Measurements from ENCODE around the gene HOXB9. TPM values are rescaled to one million over a fixed set of nuclear protein-coding genes. Genes with fewer than 3 reads are reported as not detected.

The HOXB9 gene
- total and polyA plus RNA-seq, 9 of the 15 experiments (the other 6 are each of a cell fraction or from before 2014, with no cell fraction given), result 3.1 to 196 (median 77.6) TPM

DNA sequence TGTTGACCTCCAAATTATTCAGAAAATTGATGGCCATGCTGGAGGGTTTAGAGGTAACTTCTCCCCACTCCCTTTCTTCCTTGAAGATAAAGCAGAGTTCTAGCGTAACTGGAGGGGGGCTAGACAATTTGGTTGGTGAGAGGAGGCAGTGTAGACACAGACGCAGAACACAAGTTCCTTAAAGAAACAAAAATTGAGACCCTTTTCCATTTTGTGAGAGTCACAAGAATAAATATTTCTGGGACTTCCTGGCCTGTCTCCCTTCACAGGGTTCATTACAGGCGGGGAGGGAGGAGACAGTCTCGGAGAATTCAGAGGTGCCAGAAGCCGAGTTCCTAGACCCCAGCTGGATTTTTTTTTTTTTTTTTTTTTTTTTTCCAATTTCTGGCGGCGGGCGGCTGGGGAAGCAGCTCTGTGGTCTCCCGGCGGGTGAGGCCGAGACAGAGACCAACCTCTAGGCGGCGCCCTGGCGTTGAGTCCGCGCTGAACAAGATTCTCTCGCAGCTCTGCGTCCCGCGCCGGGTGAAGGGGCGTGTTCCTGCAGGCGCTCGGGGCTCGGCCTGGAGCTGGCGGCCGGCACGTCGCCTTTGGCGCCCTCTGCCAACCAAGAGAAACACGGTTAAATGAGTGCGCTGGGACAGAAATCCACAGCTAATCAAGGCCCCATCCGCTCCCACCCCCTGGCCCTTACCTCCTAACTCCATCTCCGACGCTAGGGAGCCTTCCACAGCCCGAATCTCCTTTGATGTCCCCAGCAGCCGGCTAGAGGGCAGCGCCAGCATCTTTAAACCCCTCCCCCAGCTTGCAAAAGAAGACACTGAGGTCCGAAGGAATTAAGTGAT, 10.2 kb upstream of the HOXB9 start (continued):
- TF ChIP-seq, protein P1, sequence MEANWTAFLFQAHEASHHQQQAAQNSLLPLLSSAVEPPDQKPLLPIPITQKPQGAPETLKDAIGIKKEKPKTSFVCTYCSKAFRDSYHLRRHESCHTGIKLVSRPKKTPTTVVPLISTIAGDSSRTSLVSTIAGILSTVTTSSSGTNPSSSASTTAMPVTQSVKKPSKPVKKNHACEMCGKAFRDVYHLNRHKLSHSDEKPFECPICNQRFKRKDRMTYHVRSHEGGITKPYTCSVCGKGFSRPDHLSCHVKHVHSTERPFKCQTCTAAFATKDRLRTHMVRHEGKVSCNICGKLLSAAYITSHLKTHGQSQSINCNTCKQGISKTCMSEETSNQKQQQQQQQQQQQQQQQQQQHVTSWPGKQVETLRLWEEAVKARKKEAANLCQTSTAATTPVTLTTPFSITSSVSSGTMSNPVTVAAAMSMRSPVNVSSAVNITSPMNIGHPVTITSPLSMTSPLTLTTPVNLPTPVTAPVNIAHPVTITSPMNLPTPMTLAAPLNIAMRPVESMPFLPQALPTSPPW (CRISPR knock-in tag; IDR thresholded peaks at IDR 0.05), result peak; percentile 70
- TF ChIP-seq ZNF589 (CRISPR knock-in tag; IDR thresholded peaks at IDR 0.05; ENCODE audit: low read depth) (no peak), XRCC4 (IDR thresholded peaks at IDR 0.05; ENCODE audit: extremely low read depth, insufficient read depth, insufficient read length) (no peak), LCOR (CRISPR knock-in tag; IDR thresholded peaks at IDR 0.05) (0 out of 2 replicates have a peak, but pooled peaks have one; percentile 37), CCNT2 (IDR thresholded peaks at IDR 0.05; ENCODE audit: borderline replicate concordance, extremely low read depth, insufficient read length, low read depth, low read length) (peak; percentile 67), TAF15 (IDR thresholded peaks at IDR 0.05; ENCODE audit: low read depth, low read length) (no peak), PTTG1 (tag; IDR thresholded peaks at IDR 0.05; ENCODE audit: low read depth) (no peak), RUNX1 (IDR thresholded peaks at IDR 0.05; ENCODE audit: low read depth) (no peak), HMGN3 (IDR thresholded peaks at IDR 0.05; ENCODE audit: borderline replicate concordance, extremely low read depth, insufficient read length, low read depth, low read length) (peak; percentile 71), ETV5 (CRISPR knock-in tag; IDR thresholded peaks at IDR 0.05; ENCODE audit: low read depth) (no peak), ZNF551 (CRISPR knock-in tag; IDR thresholded peaks at IDR 0.05) (no peak), TBP (optimal IDR thresholded peaks at IDR 0.05; ENCODE audit: low read depth, low read length) (no peak), IRF2 (CRISPR knock-in tag; IDR thresholded peaks at IDR 0.05) (no peak), ZBTB7A (IDR thresholded peaks at IDR 0.05; ENCODE audit: borderline replicate concordance, control insufficient read depth, low read depth, low read length) (peak; percentile 82; the same call in 1 of the 2 replicates), MTA3 (IDR thresholded peaks at IDR 0.05; ENCODE audit: borderline replicate concordance) (0 out of 2 replicates have a peak, but pooled peaks have one; percentile 59), SIX5 (IDR thresholded peaks at IDR 0.05; ENCODE audit: borderline replicate concordance in 1 of 2, insufficient read depth in 1 of 2, low read depth in 1 of 2, low read length in 2 of 2) (no peak), MIER1 (IDR thresholded peaks at IDR 0.05; ENCODE audit: low read depth) (no peak), JUN (IDR thresholded peaks at IDR 0.05; ENCODE audit: borderline replicate concordance, low read depth, low read length) (0 out of 2 replicates have a peak, but pooled peaks have one; percentile 23), JUN (CRISPR knock-in tag; IDR thresholded peaks at IDR 0.05; ENCODE audit: borderline replicate concordance) (no peak)
- TF ChIP-seq, protein P2, sequence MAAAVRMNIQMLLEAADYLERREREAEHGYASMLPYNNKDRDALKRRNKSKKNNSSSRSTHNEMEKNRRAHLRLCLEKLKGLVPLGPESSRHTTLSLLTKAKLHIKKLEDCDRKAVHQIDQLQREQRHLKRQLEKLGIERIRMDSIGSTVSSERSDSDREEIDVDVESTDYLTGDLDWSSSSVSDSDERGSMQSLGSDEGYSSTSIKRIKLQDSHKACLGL (CRISPR knock-in tag; IDR thresholded peaks at IDR 0.05; ENCODE audit: borderline replicate concordance, poor library complexity, severe bottlenecking), result no peak
- TF ChIP-seq, protein P3, sequence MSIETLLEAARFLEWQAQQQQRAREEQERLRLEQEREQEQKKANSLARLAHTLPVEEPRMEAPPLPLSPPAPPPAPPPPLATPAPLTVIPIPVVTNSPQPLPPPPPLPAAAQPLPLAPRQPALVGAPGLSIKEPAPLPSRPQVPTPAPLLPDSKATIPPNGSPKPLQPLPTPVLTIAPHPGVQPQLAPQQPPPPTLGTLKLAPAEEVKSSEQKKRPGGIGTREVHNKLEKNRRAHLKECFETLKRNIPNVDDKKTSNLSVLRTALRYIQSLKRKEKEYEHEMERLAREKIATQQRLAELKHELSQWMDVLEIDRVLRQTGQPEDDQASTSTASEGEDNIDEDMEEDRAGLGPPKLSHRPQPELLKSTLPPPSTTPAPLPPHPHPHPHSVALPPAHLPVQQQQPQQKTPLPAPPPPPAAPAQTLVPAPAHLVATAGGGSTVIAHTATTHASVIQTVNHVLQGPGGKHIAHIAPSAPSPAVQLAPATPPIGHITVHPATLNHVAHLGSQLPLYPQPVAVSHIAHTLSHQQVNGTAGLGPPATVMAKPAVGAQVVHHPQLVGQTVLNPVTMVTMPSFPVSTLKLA (conservative IDR thresholded peaks at IDR 0.05), result peak in 1 of 2 experiments; percentile 33; a peak in 2 of 4 replicates

Measured in K562 (cell line).